COLO668 (cell line): ENCODE measurements around the gene GFI1B.

Experiments used
- DNase-seq: peaks from one replicate; lab custom pipeline; 2025; ENCODE audit not compliant: unreplicated experiment; lab: John Stamatoyannopoulos, UW

GFI1B gene

DNA sequence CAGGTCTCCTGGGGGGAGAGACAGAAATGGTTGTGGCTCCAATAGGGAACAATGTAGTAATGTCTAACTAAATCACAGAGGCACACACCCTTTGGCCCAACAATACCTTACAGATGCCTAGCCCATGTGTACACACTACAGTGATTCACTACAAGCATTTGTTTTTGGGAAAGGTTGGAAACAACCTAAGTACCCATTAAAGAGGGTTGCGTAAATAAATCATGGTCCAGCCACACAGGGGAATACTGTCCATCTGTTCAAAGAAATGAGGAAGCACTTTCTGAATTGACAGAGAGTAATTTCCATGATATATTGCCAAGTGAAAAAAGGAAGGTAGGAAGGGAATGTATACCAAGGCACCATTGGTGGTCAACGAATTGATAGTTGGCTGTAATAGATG is 30.3 kb downstream of the GFI1B start:
- DNase-seq = no peak

DNA sequence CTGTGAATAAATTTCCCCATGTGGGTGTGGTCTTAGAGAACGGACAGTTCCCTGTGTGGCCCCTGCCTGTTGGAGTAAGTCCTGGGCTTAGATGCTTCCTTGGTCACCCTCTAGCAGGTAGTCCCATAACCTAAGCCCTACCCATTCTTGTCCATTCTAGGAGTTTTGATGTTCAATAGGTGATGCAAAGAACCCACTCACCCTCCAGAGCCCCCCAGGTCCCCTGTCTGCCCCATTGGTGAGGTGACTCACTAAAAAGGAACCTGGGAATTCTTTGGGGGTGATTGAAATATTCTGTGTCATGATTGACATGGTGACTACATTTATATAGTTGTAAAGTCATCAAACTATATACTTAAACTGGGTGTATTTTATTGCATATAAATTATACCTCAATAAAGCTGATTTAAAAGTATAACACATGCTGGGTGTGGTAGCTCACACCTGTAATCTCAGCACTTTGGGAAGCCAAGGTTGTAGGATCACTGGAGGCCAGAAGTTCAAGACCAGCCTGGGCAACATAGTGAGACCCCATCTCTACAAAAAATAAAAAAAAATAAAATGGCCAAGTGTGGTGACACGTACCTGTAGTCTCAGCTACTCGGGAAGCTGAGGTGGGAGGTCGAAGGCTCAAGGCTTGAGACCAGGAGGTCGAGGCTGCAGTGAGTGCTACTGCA is 31.6 kb downstream of the GFI1B start:
- DNase-seq = no peak

DNA sequence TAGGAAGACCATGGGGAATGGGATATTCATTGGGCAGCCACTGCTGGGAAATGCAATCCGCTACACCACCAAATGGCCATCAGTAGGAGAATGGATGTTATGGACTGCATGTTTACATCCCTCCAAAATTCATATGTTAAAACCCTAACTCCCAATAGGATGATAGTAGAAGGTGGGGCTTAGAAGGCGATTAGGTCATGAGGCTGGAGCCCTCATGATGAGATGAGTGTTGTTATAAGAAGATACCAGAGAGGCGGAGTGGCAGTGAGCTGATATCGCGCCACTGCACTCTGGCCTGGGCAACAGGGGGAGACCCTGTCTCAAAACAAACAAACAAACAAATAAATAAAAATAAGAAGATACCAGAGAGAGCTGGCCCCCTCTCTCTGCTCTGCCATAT is 36.2 kb downstream of the GFI1B start:
- DNase-seq = no peak

DNA sequence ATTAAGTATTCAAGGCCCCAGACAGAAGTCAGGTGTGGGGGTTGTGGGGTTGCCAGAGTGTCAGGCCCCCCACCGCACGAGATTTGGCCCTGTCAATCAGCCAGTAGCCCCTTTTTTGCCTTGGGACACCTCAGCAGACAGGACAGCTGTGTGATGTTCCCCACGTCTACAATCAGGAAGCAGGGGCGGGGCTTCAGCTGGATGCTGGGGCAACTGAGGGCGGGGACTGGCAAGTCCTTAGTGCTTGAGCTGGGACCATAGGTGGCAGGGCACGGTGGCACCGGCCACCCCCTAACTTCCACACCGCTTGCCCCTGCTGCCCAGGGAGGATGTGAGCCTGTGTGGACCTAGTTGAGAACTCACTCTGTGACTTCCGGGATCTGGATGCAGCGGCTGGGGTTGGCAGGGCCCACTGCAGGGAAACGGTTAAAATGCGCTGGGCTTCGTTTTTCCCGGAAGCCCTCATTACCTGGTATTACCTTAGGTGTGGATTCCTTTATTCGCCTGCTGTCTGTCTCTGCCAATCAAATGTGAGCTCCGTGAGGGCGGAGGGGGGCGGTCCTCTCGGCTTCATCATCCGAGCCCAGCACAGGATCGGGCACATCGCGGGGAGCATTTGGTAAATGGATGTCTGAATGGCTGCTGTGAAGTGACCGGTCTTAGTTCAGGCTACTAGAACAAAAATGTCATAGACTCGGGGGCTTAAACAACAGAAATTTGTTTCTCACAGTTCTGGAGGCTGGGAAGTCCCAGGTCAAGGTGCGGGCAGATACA is 44.8 kb downstream of the GFI1B start:
- peak; percentile 38 for DNase-seq

DNA sequence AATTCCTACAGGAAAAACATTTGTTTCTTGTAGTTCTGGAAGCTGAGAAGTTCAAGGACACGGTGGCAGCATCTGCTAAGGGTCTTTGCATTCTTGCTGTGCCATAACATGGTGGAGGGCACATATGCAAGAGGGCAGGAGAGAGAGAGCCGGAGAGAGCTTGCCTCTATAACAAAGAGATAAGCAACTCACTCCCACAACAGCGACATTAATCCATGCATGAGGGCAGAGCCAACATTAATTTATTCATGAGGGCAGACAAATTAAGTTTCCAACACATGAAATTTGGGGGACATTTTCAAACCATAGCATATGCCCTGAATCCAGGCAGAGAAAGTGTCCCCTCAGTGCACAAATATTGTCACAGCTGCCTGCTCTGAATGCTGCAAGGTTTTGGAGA is 47.9 kb downstream of the GFI1B start:
- DNase-seq = no peak

DNA sequence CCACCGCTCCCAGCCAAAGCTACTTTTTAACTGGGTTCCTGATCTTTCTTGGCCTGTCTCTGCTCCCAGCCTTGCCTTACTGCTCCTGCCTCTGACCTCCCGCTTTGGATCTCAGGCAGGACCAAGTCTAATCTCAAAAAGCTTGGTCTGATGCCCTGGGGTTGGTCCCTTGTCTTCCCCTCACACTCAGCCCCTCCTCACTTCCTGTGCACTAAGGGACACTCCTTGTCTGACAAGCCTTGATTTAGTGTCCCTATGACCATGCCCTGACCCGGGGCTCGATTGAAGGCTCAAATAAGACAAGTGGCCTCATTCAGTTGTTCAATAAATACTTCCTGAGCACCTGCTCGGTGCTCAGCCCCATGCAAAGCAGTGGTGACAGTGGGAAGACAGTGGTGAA is 48.6 kb downstream of the GFI1B start:
- no peak for DNase-seq

DNA sequence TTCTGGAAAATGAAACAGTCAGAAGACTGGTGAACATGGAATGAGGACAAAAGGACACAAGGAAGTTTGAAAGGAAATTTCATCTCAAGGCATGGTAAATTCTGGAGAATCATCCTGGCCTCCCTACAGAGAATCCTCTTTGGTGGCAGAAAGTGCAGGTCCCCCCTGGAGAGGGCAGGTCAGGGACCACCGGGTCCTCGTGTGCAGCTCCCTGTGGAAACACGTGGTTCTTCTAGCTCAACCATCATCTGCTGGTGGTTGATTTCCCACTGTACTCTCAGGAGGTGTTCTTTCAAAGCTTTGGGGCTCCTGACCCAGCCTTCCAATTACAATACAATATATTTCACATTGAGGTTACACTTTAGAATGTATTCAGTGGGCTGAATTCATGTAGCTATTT is 49.7 kb downstream of the GFI1B start:
- no peak for DNase-seq

DNA sequence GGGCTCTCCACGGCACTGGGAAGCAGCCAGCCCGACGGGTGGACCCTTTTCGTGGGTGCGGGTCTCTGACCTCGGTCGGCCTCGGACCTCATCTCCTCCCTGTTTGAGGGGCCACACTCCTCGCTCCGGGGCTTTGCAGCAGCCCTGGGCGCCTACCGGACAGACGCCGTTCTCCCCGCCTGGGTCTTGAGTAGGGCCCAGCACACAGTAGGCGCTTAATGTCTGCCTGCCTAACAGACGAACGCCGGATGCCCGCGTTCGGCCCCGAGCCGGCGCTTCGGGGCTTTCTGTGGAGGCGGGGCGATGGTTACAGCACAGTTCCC is 51.5 kb downstream of the GFI1B start:
- DNase-seq = peak; percentile 50

DNA sequence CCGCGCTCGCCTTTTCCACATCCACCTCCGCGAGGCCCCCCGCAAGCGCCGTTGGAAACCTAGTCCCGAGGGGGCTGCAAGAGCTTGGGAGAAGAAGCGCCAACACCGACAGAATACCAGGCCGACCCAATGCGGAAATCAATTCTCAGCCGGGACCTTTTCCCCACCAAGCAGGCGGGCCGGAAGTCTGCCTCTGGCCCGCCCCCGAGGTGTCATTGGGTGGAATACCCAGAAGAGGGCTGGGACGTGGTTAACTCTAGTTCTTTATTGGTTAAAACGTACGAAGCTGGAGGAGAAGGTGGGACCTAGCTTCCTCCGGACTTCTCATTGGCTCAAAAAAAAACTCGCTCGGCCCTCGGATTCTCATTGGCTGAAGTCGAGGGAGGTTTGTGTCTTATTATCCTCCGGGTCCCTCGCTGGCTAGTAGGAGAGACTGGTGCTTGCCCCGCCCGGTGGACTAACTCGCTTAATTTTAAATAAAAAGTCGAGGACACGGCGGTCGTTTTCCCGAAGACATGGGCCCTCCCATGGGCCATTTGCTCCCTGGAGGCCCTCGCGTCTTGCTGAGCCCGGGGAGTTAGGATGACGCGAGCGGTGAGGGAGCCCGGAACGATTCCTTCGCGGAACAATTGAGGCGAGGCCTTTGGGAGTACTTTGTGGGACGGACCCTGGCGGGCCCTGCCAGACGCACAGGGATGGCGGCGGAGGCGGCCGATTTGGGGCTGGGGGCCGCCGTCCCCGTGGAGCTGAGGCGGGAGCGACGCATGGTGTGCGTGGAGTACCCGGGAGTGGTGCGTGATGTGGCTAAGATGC is 52.0 kb downstream of the GFI1B start, which contains the start of gene GTF3C5:
Gene GTF3C5 (plus strand): TSS at position 681 of the 813 bp plus-strand sequence. CDS start 15 bp downstream, at position 696.
- DNase-seq = peak; percentile 93

DNA sequence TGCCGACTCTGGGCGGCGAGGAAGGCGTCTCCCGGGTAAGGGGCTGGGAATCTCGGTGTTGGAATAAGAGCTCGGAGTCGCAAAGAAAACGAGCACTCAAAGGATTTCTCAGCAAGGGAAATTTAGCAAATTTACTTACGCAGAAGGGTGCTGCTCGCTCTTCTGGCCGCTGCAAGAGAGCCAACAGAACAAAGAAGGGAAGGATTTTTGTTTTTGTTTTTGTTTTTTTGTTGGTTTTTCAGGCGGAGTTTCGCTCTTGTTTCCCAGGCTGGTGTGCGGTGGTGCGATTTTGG is 52.6 kb downstream of the GFI1B start:
- no peak for DNase-seq

DNA sequence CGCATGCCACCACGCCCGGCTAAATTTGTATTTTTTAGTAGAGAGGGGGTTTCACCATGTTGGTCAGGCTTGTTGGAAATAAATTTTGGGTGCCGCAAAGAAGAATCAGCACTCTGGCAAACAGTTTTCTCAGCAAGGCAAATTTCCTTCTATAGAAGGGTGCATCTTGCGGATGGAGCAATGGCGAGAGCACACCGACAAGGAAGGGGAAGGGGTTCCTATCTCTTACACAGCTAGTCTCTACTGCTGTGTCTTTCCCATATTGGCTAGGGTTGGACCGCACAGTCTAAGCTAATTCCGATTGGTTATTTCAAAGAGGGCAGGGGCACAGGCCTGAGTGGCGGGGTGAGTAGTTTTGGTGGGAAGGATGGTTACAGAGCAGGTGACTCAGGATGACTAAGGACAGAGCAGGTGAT is 53.0 kb downstream of the GFI1B start:
- peak; percentile 38 for DNase-seq

DNA sequence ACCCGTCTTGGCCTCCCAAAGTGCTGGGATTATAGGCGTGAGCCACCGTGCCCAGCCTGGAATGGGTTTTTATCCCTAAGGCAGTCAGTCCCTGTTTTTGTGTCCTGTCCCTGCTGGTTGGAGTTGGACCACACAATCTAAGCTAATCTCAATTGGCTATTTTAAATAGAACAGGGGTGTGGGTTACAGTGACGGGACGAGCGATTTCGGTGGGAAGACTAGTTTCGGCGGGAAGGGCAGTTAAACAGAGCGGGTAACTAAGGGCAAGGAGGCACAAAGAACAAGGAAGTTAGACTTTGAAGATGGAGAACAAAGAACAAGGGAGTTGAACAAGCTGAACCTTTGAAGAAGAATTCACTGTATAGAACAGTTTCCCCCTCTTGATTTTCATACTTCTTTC is 53.7 kb downstream of the GFI1B start:
- no peak for DNase-seq

DNA sequence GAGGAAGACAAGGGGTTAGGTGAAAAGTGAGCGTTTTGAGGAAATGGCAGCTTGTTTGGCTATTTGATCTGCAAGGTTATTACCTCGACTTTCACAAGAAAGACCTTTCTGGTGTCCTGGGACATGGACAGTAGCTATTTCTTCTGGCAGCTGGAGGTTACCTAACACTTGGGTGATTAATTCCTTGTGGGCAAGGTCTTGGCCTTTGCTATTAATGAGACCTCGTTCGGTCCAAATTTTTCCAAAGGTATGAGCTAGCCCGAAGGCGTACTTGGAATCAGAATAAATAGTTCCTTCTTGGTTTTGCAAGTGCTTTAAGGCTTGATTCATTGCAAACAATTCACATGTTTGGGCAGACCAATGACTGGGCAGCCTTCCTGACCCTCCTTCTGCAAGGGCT is 57.2 kb downstream of the GFI1B start:
- DNase-seq = no peak

DNA sequence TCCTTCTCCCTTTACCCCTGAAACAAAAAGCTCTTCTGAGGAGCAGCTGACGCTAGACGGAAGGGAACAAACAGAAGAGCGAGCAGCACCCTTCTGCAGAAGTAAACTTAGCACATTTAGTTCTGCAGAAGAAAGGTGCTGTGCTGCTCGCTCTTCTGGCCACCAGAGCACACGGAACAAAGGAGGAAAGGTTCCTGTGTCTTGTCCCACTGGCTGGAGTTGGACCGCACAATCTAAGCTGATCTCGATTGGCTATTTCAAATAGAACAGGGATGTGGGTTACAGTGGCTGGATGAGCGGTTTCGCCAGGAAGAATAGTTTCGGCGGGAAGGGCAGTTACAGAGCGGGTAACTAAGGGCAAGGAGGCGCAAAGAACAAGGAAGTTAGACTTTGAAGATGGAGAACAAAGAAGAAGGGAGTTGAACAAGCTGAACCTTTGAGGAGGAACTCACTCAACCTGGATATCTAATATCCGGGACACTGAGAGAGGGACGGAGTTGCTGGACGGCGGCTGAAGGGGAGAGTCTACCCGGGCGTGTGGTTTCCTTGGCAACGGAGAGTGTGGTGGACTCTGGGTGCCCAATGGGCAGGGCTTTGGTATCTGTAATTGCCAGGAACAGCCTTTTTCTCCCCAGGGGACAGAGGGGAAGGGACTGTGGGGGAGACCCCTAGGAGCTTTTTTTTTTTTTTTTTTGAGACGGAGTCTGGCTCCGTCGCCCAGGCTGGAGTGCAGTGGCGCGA is 59.5 kb downstream of the GFI1B start:
- DNase-seq = no peak

DNA sequence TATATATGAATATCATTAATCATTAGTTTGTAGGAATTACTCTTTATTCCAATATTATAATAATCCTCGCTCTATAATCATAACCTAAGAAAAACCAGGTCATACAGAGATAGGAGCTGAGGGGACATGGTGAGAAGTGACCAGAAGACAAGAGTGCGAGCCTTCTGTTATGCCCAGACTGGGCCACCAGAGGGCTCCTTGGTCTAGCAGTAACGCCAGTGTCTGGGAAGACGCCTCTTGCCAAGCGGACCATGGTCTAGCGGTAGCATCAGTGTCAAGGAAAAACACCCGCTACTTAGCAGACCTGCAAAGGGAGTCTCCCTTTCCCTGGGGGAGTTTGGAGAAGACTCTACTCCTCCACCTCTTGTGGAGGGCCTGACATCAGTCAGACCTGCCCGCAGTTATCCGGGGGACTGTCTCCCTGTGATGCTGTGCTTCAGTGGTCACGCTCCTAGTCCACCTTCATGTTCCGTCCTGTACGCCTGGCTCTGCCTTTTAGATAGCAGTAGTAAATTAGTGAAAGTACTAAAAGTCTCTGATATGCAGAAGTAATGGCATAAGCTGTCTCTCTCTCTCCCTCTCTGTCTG is 62.5 kb downstream of the GFI1B start:
- DNase-seq = peak; percentile 31
